ENCODE data around the gene CDK13. TPM values are rescaled to one million over a fixed set of nuclear protein-coding genes. Genes with fewer than 3 reads are reported as not detected.
"Not testable (repeated sequence)": the region's sequence is repeated elsewhere in the genome, so short reads cannot be mapped to it uniquely, and the experiment has no call there.

Gene CDK13
- total RNA-seq, 1 donor from 2014 or later: 45.5 TPM

- H3K4me3 Mint-ChIP-seq; DNase-seq; H3K4me1 Mint-ChIP-seq; H3K36me3 Mint-ChIP-seq (ENCODE audit: low read depth); intact Hi-C loops (cut with micrococcal nuclease); H3K27me3 Mint-ChIP-seq; H3K27ac Mint-ChIP-seq; H3K9me3 Mint-ChIP-seq: not testable (repeated sequence)
Observed at GRCh38 chr7:40145596-40146130, 195.6 kb downstream of the CDK13 start.

- Mint-ChIP-seq H3K27me3 (peaks cover 2% of the 10 kb centered on the region), H3K27ac (no peak overlapping the region), H3K4me3 (no peak overlapping the region), H3K4me1 (no peaks in the 10 kb centered on the region), H3K9me3 (no peaks in the 10 kb centered on the region), H3K36me3 (ENCODE audit: low read depth) (no peaks in the 10 kb centered on the region)
- no peak for DNase-seq
- intact Hi-C loops (cut with micrococcal nuclease): no loop called here
Observed at GRCh38 chr7:40147371-40148246, 197.6 kb downstream of the CDK13 start.

- H3K27ac Mint-ChIP-seq; H3K36me3 Mint-ChIP-seq (ENCODE audit: low read depth); DNase-seq; H3K4me3 Mint-ChIP-seq; intact Hi-C loops (cut with micrococcal nuclease); H3K27me3 Mint-ChIP-seq; H3K9me3 Mint-ChIP-seq; H3K4me1 Mint-ChIP-seq: not testable (repeated sequence)
Observed at GRCh38 chr7:40148247-40148580, 198.2 kb downstream of the CDK13 start.

- intact Hi-C loops (cut with micrococcal nuclease): no loop called here
- Mint-ChIP-seq H3K36me3 (ENCODE audit: low read depth) (no peaks in the 10 kb centered on the region), H3K27ac (no peak overlapping the region), H3K9me3 (no peaks in the 10 kb centered on the region), H3K4me3 (no peak overlapping the region), H3K4me1 (no peaks in the 10 kb centered on the region), H3K27me3 (peaks cover 2% of the 10 kb centered on the region)
- no peak for DNase-seq
Observed at GRCh38 chr7:40148671-40149070, 198.6 kb downstream of the CDK13 start.

Other genes starting within 250 kb of the CDK13 start
- gene MPLKIP, start 184.4 kb downstream of the CDK13 start, total RNA-seq: 37.3 and 40.8 TPM in 2 replicates
- 0.91 and 1.0 TPM in 2 replicates for gene SUGCT, start 184.7 kb downstream of the CDK13 start, total RNA-seq